Adrenal gland (tissue), 5 donors: ENCODE measurements around the gene GALR2.

Source experiments
- CTCF ChIP-seq, 6 experiments: fragments of 450-650 bp in 4 of 6; fragments of 200-600 bp in 2 of 6; sonication (generic) in 1 of 6; IDR thresholded peaks; 1 replicate in 5 of 6; 2 replicates in 1 of 6; pipeline versions ENCODE4 v1.5.1 to v1.8.0; 2016 to 2021; ENCODE audit warnings: antibody characterized with exemption in 6 of 6, mild to moderate bottlenecking in 2 of 6, moderate library complexity in 1 of 6
- POLR2A ChIP-seq, 2 donors: fragments of 450-650 bp; IDR thresholded peaks; one replicate each; pipeline ENCODE4 v1.6.1; 2017; ENCODE audit warnings: antibody characterized with exemption in 2 of 2, mild to moderate bottlenecking in 2 of 2, moderate library complexity in 1 of 2
- donor health status: DM: no; HTN: no; CAD: no.

DNA sequence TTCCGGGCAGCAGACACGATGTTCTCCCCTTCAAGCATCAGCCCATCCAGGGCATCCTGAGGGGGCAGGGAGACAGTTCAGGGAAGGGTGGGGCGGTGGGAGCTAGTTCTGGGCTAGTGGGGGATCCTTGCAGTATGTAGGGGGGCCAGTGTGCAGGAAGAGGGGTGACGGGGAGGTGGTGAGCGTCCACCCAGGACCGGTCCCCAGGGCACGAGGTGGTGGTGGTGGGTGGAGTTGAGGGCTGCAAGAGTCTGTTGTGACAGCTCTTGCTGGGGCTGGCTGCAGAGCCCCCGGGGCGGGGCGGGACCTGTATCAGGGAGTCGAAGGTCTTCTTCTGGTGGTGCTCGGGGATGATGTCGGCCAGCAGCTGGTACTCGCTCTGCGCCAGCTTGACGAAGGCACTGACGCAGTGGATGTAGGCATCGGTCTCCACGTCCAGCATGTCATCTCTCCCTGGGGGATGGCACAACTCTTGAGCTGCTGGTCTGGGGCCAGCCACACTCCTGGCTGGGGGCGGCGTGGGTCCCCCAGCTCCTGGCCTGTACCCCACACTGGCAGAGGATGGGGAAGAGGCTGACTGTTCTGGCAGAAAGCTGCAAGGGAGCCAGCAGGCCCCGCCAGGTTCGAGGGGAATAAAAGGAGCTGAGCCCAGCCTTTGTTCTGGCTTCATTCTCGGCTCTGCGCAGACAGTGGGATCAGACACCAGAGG lies 14.4 kb downstream of the GALR2 start:
- no peak for TF ChIP-seq CTCF (IDR thresholded peaks at IDR 0.05)
- no peak for TF ChIP-seq POLR2A (IDR thresholded peaks at IDR 0.05)
